Colon (tissue), 2 donors: ENCODE data around the gene FOLR2.
"Not testable (repeated sequence)": the region's sequence is repeated elsewhere in the genome, so short reads cannot be mapped to it uniquely, and the experiment has no call there.

ENCODE experiments used
- FAIRE-seq: peaks from 2 replicates; lab custom pipeline; 2012; peaks lifted over from hg19 to GRCh38; lab: Jason Lieb, UNC
- donor health status: control.
- donor health status: control.

FOLR2 gene

DNA sequence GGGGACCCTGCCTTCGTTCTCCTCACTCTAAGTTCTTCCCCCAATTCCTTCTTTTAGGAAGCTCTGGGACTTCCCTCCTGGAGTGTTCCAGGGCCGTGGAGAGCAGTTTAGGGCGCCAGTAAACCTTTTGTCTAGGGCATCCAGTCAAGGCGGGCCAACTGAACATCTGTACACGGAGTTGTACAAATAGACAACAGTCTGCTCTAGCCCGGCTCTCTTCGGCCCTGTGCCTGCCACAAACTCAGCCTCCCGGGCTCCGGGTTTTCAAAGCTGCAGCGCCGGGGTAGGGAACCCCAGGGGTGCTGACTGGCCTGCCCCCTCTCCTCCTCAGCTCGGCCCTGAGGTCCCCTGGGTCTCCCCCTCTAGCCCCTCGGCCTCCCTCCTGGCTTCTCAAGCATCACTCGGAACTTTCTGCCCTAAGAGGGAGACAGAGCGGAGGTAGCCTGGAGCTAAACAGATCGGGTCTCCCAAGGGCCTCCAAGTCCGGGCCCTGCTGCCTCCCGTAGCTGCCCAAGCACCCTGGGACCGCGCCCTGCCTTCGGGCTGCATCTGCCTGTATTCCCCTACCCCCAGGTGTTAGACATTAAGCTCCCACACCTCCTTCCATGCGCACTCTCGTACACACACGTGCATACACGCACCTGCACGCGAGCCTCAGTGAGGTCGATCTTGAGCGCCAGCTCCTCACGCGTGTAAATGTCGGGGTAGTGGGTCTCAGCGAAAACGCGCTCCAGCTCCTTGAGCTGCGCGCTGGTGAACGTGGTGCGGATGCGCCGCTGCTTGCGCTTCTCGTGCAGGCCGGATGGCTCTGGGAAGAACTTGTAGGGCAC lies 24.1 kb downstream of the FOLR2 start:
- FAIRE-seq: no peak

DNA sequence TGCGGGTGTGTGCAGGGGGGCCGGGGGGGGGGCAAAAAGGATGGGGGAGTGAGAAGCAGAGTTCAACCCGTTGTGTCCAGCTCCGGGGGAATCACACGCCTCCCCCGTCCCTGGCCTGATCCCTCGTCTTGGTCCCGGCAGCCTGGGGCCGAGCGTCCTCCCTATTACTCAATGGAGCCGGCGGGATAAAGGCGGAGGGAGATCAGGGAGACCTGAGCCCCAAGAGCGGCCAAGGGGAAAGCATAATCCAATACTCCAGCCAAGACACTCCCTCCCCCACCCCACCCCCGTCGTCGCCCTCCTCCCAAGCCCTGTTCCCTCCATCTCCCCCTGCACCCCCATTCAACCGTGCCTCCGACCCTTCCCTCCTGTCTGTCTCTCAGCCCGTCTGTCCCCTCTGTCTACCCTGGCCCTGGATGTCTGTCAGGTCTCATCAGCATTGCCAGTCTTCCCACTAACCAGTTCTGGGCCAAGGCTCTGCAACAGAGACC lies 24.7 kb downstream of the FOLR2 start:
- FAIRE-seq: no peak

DNA sequence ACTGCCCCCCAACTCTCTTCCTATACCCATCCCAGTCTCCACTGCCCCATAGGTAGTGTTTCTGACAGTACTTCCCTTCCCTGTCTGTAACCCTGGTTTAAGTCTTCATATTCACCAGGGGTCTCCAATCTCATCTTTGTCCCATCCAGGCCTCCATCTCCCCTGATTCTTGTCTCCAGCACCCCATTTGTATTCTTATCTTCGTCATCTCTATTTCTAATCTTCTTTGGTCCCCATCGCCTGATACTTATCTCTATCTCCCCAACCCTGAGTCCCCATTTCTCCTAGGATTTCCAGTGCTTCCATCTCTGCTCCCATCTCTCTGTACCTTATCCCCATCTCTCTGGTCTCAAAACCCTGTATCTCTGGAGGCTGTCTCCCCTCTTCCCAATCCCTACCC lies 25.5 kb downstream of the FOLR2 start:
- FAIRE-seq: no peak

DNA sequence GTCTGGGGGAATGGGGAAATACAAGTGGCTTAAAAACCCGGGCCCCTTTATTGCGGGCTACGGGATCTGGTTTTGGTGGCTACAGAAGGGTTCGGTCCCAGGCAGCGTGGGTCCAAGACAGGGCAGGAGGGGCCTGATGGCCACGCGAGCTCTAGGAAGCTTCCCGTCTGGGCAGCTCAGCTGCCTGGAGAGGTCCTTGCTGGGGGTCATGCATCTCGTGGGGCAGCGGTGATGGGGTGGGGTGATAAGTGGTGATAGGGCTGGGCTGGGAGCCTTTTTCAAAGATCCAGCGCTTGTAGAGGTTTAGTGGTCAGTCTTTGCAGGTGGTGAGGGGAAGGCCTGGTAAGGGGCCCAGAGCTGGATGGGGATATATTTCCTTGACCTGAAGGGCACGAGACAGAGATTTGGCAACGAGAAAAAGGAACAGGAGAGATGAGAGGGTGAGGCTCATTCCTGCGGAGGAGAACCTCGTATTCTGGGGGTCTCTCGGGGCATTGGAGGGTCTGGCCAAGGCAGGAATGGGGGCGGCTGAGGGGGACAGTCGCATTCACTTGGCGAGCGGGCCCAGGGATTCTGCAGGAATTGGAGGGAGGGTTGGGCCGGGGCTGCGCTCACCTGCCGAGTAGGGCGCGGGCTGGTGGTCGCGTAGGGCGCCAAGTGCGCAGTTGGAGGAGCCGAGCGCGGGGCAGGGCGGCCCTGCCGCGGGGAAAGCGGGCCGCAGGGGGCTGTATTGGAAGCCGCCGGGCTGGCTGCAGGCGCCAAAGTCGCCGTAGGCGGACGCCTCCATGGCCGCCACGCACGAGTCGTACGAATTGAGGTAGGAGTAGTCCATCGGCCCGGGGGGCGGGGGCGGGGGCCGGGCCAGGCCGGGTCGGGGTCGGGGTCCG lies 26.8 kb downstream of the FOLR2 start:
- FAIRE-seq: no peak

DNA sequence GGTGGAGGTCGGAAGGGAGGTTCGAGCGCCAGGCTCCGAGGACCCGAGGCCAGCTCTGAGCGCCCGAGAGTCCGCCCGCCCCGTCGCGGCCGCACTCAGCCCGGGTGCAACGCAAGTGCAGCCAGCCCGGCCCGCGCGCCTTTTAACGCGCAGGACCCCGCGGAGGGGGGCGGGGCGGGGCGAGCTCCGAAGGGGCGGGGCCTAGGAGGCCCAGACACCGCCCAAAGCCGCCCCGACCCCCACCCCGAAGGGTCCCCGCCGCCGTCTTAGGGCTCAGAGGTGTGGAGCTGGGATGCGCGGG lies 27.4 kb downstream of the FOLR2 start, which contains the start of gene PHOX2A:
Gene PHOX2A (minus strand): TSS at position 117 of the 301 bp plus-strand sequence. CDS start 172 bp downstream, outside the sequence.
- no peak for FAIRE-seq

DNA sequence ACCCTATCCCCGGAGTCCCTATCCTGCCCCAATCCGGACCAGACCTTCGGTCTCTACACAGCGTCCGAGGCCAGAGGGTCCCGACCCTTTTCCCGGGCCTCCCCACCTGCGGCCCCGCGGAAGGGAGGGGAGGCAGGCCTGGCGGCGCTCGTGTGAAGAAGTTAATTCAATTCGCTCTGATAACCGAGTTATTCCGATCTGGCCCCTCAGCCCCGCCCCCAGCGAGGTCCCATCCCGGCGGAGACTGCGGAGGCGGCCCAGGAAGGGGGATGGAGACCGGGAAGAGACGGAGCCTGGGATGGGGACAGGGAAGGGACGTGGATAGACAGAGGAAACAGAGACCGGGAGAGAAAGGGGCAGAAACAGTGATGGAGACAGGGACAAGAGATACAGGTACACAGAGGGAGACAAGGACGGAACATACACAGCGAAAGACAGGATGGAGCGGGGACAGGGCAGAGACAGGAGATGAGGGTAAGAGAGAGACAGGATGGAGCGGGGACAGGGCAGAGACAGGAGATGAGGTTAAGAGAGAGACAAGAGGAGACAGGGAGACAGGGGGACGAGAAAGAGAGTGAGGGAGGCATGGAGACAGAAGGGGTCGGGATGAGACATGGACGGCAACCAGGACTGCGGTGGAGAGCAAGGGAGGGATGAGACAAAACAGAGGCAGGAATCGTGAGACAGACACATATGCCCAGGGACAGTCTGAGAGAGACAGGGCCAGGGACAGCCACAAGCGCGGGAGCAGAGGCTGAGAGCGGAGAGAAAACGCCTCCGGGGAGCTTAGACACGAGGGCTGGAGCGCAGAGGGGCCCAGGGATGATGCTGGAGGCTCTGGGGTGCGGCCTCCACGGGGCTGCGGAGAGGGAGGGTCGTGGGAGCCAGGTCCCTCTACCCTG lies 28.0 kb downstream of the FOLR2 start:
- no peak for FAIRE-seq

DNA sequence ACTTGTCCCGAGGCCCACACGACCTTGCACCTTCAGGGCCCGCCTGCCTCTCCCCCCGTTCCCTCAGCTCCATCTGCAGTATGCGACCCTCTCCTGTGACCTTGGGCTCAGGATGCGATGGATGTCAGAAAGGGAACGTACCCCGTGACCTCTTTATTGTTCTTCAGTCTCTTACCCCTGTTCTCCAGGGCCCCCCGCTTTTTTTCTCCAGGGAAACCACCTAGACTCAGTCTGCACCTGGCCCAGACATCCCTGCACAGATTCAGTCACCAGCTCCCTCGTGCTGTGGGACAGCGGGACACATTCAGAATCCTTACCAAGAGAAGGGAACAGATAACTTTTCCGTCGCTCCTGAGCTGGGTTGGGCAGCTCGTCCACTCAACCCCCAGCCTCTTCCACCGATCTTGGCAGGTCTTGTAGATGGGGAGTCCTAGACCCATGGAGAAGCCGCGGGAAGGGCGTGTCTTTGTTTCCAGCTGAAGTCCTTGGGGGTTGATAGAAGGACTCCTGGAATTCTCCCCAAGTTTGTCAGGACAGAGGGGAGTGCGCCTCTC lies 28.7 kb downstream of the FOLR2 start:
- FAIRE-seq: no peak

DNA sequence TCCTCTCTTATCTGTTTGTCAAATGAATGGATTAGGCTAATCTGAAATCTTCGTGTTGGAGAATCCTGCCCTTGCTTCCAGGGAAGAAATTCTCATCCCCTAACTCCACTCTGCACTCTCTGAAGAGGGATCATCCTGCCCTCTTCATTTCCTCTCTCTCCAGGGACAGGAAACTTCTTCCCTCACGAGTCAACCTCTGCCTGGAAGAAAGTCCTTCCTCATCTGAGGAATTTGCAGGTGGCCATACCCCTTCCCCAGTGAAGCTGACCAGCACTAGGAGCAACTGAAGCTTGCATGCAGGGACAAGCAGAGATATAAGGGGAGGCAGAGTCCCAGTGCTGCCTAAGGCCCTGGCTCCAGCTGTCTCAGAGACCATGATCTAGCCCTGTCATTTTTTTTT lies 31.0 kb downstream of the FOLR2 start:
- FAIRE-seq: no peak

DNA sequence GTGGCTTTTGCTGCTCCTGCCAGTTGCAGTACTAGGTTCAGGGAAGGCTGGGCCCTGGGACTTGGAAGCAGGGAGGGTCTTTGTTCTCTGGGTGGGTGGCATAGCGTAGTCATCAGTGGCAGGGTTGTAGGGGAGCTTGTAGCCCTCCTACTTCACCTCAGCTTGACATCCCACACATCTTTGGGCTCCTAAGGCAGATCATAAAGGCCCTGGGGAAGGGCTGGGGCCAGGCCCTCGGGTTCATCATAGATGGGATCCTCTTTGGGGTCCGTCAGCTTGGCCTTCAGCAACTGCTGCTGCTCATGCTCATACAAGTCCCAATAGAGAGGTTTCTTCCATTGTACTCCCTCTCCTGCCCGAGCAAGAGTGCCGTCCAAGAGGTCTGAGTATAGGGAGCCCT lies 33.4 kb downstream of the FOLR2 start:
- FAIRE-seq: no peak

DNA sequence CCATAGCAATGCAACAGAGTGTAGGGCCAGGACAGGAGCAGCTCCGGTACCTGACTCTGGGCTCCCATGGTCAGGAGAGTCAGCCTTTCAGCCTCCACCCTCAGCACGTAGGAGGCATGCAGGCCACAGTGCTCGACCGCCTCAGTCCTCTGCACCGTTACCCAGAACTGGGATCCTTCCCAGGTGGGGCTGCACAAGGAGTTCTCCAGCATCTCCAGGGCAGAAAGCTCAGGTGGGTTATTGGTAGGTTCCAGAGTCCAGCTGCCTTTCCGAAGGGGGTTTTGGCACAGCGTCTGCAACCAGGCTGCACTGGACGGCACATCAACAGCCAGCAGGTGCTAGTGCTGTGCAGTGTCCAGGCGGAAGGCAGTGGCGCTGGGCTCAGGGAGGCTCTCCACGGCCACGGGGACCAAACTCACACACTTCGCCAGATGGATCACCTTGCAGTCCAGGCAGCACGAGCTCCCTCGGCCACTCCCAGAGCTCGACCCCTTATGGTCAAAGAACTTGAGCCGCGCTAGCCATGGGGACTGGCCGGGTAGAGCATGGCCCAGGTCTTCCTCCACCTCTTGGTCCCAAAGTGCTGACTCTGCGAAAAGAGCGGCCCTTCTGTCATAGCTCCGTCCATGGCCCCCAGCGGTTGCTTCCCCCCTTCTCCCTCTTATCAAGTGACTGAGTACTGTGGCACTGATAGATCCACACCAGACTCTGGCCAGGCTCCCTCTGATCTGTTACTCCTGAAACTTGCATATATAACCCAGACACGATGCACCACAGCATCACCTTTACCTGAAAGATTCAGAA lies 34.3 kb downstream of the FOLR2 start:
- FAIRE-seq: no peak

DNA sequence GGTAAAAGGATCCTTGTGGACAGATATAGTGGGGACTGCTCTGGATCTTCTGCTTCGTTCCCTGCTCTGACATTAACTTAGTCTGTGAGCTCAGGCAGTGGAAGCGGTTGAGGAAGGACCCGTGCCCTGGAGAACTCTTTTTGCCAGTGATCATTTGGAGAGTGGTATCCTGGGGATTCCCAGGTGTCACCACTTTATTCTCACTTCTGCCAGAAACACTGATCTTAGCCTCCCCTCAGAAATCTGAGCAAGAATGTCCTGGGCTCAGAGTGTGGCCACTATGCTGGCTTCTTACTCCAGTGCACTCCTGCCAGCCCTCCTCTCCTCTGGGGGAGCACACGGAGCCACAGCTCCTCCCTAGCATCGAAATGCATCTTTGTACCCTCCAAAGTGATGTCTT lies 35.0 kb downstream of the FOLR2 start:
- no peak for FAIRE-seq

DNA sequence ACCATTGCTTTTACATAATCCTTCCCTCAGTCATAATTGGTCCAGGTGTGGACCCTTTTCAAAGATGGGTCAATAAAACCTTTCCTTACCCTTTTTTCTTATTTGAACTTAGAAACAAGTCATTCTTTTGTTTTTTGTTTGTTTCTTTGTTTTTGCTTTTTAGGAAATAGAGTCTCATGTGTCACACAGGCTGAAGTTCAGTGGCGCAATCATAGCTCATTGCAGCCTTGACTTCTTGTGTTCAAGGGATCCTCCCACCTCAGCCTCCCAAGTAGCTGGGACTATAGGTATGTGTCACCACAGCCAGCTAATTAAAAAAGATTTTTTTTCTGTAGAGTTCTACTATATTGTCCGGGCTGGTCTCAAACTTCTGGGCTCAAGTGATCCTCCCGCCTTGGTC lies 36.8 kb downstream of the FOLR2 start:
- no peak for FAIRE-seq

DNA sequence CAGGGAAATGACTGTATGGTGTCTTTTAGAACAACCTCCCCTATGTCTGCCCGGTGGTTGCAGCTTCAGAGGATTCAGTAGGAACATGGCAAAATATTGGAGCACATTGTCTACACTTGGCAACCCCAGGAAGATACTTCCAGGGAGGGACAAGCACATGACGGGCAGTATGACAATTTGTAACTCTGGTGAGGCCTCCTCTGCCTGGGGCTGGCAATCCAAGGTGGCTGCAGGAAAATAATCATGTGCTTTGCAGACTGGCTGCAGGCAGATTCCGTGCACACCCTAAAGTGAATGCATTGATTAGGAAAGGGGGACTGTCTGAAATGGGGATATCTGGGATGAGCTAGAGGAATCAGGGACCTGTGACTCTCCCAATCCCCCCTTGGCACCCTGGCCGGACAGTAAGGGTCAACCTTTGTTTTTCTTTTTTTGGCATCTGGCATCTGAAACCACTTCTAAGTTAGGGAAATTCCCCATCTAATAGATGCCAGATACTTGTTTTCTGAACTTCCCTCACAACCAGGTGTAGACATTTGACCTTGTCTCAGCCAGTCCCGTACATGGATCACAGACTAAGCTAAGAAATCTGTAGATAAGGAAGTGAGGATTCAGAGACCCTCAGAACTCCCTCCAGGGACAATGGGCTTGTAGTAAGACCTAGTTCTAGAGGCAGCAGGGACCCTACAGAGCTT lies 37.9 kb downstream of the FOLR2 start:
- no peak for FAIRE-seq

DNA sequence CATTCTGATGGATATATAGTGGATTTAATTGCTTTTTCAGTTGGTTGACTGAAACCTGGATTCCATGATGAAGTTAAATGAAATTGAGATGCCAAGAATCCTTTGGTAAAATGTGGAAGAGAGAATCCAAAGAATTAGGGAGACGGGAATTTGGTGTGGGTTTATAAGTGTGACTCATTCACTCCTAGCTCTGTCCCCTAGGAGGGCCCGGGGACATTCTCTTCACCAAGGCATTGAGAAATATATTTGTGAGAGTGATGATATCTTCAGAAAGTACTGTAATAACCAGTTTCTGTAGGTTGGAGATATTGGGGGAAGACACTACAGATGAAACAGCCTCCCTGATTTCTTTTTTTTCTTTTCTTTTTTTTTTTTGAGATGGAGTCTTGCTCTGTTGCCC lies 41.0 kb downstream of the FOLR2 start:
- no peak for FAIRE-seq

DNA sequence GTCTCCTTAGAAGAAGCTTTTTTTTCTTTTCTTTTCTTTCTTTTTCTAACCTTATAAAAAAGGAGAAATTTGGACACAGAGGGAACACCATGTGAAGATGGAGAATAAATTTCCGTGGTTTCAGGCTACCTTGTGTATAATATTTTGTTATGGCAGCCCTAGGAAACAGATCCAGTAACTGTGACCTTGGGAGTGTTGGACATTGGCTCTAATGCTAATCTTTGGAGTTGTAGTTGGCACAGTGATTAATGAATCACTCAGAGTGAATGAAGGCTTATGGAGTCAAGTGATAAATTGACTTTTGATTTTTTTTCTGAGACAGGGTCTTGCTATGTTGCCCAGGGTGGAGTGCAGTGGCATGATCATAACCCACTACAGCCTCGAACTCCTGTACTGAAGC lies 42.9 kb downstream of the FOLR2 start:
- no peak for FAIRE-seq

DNA sequence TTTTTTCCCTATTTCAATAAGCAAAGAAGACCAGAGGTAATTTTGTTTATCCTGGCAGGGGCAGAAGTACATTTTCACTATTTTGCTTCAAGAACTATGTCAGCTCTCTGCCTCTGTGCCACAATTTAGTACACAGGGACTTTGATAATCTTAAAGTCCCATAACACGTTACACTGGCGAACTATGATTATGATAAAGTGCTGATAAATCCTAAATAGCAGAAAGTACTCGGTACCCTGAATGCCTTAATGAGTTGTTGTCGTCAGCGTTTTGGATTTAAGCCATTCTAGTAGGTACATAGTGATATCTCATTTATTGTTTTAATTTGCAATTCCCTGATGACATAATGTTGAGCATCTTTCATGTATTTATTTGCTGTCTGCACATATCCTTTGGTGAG lies 44.0 kb downstream of the FOLR2 start:
- no peak for FAIRE-seq

DNA sequence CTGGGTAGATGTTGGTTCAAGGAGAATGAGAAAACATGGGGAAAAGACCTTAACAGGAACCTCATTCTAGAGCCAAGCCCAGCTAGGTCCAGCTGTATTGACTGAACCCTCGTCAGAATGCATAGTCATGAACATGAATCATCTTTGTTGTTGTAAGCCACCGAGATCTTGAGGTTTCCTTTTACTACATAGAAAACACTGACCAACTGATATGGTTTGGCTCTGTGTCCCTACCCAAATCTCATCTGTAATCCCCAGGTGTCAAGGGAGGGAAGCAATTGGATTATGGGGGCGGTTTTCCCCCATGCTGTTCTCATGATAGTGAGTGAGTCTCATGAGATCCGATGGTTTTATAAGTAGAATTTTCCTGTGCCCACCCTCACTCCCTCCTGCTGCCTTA lies 46.8 kb downstream of the FOLR2 start:
- FAIRE-seq: no peak

DNA sequence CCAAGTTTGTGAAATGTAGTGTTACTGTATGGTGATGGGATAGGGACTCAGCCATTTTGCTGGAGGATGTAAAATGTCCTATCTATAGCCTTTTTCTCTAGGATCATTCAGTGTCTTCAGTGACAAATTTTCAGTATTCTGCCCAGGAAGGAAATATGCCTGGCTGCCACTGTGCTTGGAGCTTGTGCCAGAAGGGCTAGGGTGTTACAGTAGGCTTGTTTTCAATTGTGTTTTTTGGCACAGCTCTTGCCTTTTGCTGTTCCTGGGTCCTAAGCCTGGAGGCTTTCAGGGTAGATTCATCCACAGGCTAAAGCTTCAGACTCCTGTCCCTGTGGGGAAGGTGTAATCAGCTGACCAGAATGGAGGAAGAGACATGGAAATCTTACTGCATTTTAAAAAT lies 49.4 kb downstream of the FOLR2 start:
- FAIRE-seq: no peak

DNA sequence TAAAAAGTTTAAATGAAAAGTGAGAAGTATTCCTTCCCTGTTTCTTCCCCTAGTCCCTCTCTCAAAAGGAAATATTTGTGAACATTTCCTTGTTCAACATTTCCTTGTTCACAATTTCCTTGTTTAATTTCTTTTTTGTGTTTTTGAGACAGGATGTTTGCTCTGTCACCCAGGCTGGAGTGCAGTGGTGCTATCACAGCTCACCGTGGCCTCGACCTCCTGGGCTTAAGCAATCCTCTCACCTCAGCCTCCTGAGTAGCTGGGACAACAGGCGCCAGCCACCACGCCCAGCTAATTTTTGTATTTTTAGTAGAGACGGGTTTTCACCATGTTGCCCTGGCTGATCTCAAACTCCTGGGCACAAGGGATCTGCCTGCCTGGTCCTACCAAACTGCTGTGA lies 50.4 kb downstream of the FOLR2 start:
- FAIRE-seq: not testable (repeated sequence)

DNA sequence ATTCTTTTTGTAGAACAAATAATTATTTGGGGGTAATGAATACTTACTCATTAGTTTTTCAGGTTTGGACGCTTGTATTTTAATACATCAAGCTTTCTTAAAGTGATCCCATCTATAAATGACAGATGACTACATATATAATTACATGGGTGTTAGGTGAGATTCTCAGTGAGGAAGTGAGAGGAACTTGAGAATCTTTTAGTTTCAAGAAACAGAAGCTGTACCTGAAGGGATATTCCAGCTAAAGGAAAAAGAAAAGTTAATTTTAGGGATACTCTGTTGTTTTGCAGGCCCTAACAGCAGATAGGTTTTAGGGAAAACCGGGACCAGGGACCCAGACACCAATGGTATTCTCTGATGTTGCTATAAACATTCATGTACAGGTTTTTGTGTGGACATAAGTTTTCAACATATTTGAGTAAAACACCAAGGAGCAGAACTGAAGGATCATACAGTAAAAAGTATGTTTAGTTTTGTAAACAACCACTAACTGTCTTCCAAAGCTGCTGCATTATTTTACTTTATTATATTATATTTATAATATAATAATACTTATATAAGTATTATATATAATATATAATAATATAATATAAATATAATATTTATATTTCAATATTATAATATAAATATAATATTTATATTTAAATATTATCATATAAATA lies 51.5 kb downstream of the FOLR2 start:
- no peak for FAIRE-seq
